Eye (tissue), 1 donor: Measurements from ENCODE around the gene TIAM2.

ENCODE experiments used
- DNase-seq: peaks from one replicate; pipeline ENCODE4 v3.0.0-alpha.2; 2015

TIAM2 gene

DNA sequence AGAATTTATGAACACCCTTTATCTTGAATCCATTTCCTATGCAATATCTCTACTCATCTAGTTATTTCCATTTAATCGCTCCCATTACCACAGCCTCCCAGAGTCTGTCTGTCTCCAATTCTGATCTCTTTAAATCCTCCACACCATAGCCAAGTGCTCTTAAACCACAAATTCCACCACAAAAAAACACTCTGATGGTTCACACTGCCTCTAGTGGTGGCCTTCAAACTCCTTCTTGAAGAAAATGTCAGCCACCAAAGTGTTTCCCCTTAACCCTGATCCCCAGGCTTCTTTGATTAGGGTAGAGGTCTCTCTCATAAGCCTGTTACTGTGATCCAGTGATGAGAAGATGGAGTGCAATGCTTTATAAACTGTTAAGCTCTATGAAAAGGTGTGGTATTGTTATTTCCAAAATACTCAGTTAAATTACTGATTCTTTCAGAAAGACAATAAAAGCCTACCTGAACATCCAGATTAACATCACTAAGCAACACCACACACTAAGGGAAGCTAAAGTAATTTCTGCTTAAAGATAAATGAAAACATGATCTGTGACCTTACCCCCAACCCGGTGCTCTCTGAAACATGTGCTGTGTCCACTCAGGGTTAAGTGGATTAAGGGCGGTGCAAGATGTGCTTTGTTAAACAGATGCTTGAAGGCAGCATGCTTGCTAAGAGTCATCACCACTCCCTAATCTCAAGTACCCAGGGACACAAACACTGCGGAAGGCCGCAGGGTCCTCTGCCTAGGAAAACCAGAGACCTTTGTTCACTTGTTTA lies 273.2 kb downstream of the TIAM2 start:
- DNase-seq, result peak; percentile 51

DNA sequence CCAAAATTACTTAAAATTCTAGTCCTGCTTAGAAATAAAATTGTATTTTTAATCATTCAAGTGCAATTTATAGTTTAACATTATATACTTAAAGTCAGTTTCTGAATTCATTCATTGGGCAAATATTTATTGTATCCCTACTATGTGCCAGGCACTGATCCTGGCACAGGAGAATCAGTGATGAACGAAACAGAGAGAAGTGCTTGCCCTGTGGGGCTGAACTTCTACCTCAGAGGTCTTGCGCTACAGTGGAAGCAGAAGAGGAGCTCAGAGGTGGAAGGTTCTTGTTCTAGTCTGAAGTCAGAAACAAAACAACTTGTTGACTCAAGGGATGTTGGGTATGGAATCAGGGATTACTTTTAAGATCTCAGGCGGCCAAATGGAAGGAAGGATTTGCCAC lies 274.6 kb downstream of the TIAM2 start:
- DNase-seq, result no peak

DNA sequence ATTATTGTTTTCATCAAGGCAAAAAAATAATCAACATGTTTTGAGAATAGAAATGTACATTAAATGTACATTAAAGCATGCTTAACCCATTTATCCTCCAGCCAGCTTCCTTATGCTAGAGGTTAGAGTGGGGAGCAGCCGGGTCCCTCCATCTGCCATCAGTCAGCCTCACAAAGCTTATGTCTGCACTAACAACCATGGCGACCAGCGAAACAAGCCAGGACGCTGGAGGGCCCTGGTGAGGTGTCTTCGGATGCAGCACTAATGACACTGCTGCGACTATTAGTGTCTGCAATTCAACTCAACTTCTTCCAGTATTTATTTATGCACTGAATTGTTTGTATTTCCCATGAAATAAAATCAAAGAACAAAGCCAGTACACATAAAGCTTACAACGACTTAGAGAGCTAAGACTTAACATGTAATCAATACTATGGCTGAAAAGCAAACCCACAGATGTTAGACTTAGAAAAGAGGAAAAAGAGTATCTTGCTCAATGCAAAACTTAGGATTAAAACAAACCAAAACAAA lies 275.5 kb downstream of the TIAM2 start:
- no peak for DNase-seq

GRCh38 chr6:155271145-155271544 lies 276.0 kb downstream of the TIAM2 start:
- no peak for DNase-seq

- no peak for DNase-seq
These were observed 277.5 kb downstream of the TIAM2 start for GRCh38 chr6:155272353-155273232.

GRCh38 chr6:155273431-155273830 lies 278.3 kb downstream of the TIAM2 start:
- DNase-seq, result peak; percentile 61

GRCh38 chr6:155274106-155274505 lies 279.0 kb downstream of the TIAM2 start:
- no peak for DNase-seq

GRCh38 chr6:155274533-155274932 lies 279.4 kb downstream of the TIAM2 start:
- no peak for DNase-seq

DNA sequence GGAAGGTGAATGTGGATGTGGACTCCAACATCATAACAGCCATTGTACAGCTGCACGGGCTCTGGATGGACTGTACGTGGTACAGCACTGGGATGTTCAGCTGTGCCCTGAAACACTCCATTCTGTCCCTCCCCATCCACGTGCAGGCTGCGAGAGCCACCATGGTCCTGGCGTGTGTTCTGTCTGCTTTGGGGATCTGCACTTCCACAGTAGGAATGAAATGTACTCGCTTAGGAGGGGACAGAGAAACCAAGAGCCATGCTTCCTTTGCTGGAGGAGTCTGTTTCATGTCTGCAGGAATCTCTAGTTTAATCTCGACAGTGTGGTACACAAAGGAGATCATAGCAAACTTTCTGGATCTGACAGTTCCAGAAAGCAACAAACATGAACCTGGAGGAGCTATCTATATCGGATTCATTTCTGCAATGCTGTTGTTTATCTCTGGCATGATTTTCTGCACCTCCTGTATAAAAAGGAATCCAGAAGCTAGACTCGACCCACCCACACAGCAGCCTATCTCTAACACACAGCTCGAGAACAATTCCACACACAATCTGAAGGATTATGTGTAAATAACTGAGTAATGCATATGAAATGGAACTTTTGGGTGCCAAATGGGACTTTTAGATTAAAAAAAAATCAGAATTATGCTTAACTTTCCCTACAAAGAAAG lies 280.8 kb downstream of the TIAM2 start:
- DNase-seq, result no peak

DNA sequence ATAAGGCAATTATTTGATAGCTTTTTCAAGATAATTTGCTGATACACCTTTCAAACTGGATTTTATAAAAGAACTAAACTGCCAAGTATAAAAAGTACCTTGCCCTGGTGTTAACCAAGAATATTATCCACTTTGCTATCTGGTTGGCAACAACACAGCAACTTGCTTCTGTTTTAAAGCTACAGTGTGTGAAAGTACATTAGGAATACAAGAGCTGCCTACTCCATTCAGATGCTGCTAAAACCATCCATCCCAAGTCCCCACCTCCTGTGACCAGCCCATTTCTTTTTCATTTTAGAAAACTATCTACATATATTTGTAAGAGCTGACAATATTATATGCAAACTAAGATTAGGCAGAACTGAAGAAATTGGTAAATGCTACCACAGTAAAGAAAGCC lies 281.5 kb downstream of the TIAM2 start:
- no peak for DNase-seq

DNA sequence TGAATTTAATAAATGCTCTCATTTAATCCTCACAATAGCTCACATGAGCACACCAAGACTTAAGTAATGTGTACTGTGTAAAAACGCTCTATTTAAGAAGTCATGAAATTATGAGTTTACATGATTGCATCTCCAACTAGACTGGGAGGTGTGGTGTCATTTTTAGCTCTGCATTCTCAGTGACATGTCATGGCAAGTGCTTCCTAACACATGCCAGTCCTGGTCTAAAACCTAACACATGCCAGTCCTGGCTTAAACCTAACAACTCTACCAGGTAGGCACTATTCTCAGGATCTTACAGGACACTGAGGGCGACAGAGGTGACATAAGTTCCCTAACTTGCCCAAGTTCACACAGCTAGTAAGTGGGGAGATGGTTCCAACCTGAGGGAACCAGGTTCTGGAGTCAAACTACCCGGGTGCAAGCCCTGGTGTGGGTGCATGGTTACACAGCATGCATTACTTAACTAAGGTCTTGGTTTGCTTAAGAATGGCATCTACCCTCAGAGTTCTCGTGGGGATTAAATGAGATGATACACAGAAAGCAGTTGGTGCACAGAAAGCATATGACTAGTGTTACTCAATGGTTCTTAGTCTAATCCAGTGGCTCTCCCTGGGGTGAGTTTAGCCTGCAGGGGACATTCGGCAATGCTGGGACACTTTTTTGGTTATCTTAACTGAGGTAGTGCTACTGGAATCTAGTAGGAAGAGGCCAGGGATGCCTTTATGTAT lies 283.4 kb downstream of the TIAM2 start:
- DNase-seq, result no peak

GRCh38 chr6:155284775-155285174 lies 289.7 kb downstream of the TIAM2 start:
- no peak for DNase-seq

GRCh38 chr6:155287762-155288161 lies 292.6 kb downstream of the TIAM2 start:
- no peak for DNase-seq

DNA sequence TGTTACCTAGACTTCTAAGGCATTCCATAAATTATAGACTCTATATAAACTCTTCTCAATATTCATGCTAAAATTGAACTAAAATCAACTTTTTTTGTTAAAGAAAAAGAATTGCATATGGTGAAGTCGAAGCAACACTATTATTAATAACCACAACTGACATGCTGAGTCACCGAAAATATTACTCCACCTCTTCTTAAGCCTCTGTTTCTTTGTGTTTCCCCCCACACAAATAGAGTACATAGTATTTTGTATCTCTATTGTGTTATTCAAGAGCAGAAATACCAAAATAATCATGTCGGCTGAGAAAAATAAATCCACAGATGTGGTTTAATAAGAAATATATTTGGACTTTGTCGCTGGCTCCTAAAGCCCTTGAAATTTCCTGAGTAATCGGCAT lies 295.4 kb downstream of the TIAM2 start:
- no peak for DNase-seq

- DNase-seq, result no peak
These were observed 296.2 kb downstream of the TIAM2 start for GRCh38 chr6:155291291-155291690.

- no peak for DNase-seq
These were observed 297.6 kb downstream of the TIAM2 start for GRCh38 chr6:155292711-155293110.

DNA sequence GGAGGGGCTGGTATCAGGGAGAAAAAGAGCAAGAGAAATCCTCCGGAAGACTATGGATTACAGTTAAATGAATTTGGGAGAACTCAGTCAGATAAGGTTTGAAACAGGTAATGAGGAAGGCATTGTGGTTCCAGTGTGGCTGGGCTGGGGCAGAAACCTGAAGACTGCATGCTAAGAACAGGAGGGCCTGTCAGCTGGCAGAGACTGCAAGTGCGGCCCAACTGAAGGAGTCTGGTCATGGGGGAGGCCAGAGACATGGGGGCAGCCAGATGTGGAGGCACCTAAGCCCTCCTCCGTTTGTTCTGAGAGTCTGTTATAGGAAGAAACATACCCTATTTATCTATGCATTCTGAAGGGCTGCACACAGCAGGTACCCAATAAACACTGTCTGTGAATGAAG lies 302.6 kb downstream of the TIAM2 start:
- no peak for DNase-seq

DNA sequence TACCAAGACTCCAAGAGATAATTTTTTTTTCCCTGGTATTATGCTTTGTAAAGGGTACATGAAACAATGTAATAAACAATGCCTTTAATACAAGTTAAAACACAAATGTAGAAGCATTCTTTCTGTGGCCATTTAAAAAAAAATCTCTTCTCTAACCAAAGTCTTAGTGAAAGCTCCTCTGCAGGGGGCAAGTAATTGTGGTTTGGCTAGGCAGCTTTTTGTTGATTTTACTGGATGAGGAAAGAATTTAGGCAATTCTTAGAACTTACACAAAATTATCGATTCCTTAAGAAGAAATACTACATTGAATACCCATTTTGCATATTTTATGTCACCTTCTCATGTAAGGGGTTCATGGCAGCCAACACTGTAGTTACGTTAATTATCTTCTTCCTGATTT lies 306.8 kb downstream of the TIAM2 start:
- DNase-seq, result no peak

DNA sequence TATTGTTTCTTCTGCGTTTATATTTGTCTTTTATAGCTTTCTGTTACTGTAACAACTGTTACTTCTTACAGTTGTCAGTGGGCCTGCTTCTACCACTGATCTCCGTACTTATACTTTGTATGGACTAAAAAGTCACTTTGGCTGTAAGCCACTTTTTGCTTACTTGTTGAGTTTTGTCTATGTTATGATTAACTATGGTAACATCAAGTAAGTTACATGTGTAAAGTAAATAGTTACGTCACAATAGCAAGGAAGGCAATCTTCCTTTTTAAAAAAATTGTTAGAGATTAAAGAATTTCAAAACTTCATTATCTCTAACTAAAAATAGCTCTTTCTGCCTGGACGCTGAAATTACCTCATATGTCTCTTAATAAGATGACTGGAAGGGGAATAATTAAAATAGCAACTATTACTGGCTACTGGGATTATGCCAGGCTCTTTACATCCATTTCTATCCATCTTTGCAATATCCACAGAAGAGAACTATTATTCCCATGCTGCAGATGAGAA lies 308.3 kb downstream of the TIAM2 start:
- DNase-seq, result no peak

- DNase-seq, result no peak
These were observed 311.8 kb downstream of the TIAM2 start for GRCh38 chr6:155306958-155307357.
